GM12875 (cell line): ENCODE measurements around the gene CUL9.

Experiments
- H3K4me3 ChIP-seq: one replicate; pipeline ENCODE4 v1.5.1; 2011; ENCODE audit warnings: low read depth, low read length, control low read depth
- TF ChIP-seq, protein P1 (sequence below): IDR thresholded peaks from 2 replicates; pipeline ENCODE4 v1.5.1; 2011; ENCODE audit warnings: low read depth, mild to moderate bottlenecking, control low read depth, inconsistent platforms, low read length, moderate library complexity, borderline replicate concordance; ENCODE audit not compliant: insufficient read depth

CUL9 gene

DNA sequence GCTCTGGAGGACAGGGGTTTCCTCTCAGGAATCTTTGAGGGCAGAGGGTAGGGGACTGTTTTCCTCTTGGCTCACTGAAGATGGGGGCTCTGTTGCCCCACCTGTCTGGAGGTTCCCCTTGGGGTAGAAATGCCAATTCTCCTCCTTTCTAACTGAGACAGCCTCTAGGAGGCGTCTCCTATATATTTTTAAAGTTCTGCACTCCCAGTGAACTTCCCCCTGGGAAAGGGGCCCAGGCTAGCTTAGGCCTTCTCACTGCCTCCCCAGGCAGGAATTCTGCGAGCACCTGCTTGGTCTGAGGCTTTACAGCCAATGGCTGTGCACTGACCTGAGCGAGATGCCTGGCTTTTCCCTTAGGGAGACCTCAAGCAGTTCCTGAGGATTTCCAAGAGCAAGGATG lies 35.7 kb upstream of the CUL9 start:
- H3K4me3 ChIP-seq, result no peak overlapping the region
- TF ChIP-seq, protein P1, sequence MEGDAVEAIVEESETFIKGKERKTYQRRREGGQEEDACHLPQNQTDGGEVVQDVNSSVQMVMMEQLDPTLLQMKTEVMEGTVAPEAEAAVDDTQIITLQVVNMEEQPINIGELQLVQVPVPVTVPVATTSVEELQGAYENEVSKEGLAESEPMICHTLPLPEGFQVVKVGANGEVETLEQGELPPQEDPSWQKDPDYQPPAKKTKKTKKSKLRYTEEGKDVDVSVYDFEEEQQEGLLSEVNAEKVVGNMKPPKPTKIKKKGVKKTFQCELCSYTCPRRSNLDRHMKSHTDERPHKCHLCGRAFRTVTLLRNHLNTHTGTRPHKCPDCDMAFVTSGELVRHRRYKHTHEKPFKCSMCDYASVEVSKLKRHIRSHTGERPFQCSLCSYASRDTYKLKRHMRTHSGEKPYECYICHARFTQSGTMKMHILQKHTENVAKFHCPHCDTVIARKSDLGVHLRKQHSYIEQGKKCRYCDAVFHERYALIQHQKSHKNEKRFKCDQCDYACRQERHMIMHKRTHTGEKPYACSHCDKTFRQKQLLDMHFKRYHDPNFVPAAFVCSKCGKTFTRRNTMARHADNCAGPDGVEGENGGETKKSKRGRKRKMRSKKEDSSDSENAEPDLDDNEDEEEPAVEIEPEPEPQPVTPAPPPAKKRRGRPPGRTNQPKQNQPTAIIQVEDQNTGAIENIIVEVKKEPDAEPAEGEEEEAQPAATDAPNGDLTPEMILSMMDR, result no peak

DNA sequence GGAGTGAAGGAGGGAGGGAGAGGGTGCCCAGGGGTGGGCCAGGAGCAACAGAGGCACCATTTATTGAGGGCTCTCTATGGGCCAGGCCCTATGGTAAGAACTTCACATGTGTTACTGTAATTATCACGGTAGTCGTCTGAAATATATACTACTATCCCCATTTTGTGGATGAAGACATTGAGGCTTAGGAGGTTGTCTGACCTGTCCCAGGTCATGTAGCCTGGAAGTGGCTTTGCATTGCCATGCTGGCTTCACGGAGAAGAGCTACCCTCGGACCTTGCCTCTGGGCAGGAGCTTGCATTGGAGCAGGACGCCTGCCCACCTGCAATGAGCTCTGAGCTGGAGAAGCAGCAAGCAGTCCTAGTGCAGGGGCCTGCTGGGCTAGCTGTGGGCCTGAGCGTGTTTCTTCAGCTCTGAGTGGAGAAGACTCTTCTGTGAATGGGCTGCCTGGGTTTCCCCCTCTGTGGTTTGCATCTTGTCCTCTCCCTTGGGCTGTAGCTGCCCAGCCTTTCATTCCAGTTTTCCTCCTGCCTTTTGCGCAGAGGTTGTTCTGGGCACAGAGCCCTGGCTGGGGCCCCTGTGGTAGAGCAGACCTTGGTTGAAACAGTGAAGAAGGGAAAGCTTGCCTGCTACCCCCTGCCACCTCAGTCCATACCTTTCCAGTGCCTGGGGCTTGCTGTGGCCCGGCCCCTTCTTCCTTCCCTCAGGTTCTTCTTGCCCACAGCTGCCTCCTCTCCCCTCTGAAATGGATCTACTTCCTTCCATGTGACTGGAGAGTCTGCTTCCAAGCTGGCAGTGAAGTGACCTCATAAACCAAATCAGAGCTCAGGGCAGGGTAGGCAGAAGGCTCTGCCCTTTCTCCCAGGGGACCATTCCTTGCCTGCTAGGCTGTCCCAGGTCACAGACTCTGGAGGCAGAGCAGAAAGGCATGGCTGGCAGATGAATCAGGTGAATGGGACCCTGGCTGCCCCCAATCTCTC lies 35.0 kb upstream of the CUL9 start:
- TF ChIP-seq, protein P1, result no peak
- H3K4me3 ChIP-seq, result no peak overlapping the region

DNA sequence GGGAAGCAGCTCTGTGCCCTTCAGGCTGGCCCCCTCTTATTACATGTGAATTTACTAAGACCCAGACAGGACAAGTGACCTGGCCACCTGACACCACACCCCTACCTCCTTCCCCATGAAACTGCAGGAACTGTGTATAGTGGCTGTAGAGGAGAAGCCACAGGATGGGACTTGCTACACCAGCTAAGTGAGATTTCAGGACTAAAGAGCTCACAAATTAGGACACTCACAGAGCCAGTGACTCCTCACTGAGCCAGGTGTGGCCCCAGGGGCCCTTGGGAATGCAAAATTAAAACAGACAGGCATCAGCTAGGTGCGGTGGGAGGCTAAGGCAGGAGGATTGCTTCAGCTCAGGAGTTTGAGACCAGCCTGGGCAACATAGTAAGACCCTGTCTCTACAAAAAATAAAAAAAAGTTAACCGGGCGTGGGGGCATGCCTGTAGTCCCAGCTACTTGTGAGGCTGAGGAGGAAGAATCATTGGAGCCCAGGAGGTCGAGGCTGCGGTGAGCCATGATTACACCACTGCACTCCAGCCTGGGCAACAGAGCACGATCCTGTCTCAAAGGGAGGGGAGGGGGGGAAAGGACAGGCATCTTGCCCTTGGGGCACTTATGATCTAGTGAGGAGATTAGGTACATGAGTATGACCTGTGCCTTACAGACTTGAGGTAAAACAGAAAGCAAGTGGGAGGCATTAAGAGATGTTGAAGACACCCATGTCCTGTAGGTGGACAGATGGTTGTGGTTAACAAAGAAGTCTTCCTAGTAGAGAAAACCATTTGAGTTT lies 34.1 kb upstream of the CUL9 start:
- H3K4me3 ChIP-seq, result no peak overlapping the region
- TF ChIP-seq, protein P1, result no peak

DNA sequence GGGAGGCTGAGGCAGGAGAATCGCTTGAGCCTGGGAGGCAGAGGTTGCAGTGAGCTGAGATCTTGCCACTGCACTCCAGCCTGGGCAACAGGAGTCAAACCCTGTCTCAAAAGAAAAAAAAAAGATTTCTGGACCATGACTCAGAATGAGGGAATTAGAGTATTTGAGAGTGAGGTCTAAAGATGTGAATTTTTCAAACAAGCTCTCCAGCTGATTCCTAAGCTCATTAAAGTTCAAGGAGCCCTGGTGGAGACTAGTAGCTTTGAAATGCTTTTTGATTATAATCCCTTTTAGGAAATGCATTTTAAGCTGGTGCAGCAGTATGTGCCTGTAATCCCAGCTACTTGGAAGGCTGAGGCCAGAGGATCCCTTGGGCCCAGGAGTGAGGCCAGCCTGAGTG lies 32.7 kb upstream of the CUL9 start:
- TF ChIP-seq, protein P1, result no peak

DNA sequence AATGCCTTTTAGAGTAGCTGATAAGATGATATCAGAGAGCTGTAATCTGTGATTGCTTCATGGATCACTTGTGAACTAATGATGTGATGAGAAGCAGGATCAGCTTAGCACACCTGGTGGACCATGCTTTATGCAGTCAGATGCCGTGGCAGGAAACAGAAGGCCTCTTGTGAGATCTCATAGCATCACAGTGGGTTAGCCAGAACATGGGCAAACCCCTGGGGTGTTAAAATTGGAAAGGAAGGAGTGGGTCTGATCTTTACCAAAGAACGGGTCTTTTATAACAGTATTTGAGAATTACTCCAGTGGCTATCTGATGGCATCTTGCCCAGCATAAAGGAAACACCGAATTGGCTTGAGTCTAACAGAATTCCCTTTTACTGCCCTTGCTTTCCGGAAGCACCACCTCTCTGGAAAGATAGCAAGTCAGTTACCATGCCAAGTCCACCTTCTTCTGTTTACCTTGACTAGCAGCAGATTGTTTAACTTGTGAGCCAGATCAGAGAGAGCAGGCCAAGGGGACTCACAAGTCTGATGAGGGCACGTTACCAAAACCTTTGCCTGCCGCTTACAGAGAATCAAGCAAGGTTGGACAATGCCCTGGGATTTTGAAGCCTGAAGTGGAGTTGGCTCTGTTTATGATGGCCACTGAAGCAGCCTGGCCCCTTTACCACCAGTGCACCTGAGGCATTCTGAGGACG lies 31.8 kb upstream of the CUL9 start:
- no peak overlapping the region for H3K4me3 ChIP-seq
- TF ChIP-seq, protein P1, result no peak

More for the DNA sequence above, 32.7 kb upstream of the CUL9 start:
- no peak overlapping the region for H3K4me3 ChIP-seq

DNA sequence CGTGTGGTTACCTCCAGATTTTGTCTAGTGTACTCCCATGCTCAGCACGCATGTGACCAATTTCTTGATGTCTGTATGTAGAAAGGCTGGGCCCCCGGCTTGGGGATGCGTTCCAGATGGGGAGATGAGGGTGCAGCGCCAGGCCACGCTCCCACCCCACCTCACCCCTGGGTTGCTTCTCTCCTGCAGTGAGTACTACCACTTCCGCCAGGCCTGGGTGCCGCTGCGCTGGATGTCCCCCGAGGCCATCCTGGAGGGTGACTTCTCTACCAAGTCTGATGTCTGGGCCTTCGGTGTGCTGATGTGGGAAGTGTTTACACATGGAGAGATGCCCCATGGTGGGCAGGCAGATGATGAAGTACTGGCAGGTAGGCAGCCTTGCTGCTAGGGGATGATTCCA lies 22.4 kb upstream of the CUL9 start:
- H3K4me3 ChIP-seq, result no peak overlapping the region
- TF ChIP-seq, protein P1, result no peak
